ENCODE results near the gene AQP7. TPM values are rescaled to one million over a fixed set of nuclear protein-coding genes. Genes with fewer than 3 reads are reported as not detected.
"Not testable (repeated sequence)": the region's sequence is repeated elsewhere in the genome, so short reads cannot be mapped to it uniquely, and the experiment has no call there.

Gene AQP7
- total RNA-seq, 1 donor from 2014 or later, result 18.9 TPM

DNA sequence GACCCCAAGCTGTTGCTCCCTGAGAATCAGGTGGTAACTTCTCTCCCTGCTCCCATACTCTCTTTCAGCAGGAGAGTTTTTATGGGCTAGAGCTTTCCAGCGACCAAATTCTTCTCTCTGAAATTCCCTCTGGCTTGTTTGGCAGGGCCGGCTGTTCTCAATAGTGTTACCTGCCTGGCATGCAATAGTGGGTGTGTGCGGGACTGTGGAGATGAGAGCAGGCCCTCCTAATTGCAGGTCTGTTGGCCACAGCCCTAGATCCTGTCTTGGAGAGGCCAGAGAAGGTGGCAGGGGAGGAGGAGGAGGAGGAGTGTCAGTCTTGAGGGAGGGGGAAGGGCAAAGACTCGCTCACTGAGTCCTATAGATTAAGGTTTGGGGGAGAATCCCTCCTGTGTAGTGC is 29.5 kb downstream of the AQP7 start:
- Histone ChIP-seq H3K27me3 (no peaks in the 10 kb centered on the region), H3K9me3 (no peaks in the 10 kb centered on the region), H3K27ac (no peak overlapping the region), H3K4me1 (peaks cover 0 to 3% of the 10 kb centered on the region in 2 donors), H3K36me3 (peaks cover 33 to 38% of the 10 kb centered on the region in 2 donors), H3K4me3 (no peak overlapping the region)
- intact Hi-C loops (cut with DNase I), result no loop called here
- TF ChIP-seq, protein P1, sequence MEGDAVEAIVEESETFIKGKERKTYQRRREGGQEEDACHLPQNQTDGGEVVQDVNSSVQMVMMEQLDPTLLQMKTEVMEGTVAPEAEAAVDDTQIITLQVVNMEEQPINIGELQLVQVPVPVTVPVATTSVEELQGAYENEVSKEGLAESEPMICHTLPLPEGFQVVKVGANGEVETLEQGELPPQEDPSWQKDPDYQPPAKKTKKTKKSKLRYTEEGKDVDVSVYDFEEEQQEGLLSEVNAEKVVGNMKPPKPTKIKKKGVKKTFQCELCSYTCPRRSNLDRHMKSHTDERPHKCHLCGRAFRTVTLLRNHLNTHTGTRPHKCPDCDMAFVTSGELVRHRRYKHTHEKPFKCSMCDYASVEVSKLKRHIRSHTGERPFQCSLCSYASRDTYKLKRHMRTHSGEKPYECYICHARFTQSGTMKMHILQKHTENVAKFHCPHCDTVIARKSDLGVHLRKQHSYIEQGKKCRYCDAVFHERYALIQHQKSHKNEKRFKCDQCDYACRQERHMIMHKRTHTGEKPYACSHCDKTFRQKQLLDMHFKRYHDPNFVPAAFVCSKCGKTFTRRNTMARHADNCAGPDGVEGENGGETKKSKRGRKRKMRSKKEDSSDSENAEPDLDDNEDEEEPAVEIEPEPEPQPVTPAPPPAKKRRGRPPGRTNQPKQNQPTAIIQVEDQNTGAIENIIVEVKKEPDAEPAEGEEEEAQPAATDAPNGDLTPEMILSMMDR (IDR thresholded peaks at IDR 0.05), result no peak
- DNase-seq (ENCODE audit: low spot score in 2 of 2), result no peak

DNA sequence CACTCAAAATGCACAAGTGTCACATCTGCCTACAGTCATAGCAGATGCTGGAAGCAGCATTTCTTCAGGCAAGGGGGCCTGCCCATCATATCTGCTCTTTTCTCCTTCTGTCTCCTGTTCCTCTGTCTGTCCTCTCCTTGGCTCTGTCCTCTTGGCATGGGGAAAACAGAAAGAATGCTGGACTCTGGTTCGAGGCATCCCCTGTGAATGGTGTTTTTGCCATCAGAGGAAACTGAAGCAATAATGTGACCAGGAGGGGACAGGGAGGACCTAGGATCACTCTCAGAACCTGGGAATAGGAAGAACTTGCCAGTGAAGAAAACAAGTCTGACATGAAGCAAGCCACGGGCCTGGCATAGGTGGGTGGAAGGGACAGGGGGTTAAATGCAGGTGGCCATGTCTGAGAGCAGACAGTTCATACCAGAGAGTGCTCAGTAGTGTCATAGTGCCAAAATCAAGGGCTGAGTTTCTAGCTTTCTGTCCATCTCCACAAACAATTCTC is 35.3 kb downstream of the AQP7 start:
- no peak overlapping the region for H3K27ac ChIP-seq
- H3K4me3 ChIP-seq, result no peak overlapping the region
- intact Hi-C loops (cut with DNase I), result no loop called here
- TF ChIP-seq, protein P1 (IDR thresholded peaks at IDR 0.05), result no peak
- no peaks in the 10 kb centered on the region for H3K9me3 ChIP-seq
- H3K4me1 ChIP-seq, result no peaks in the 10 kb centered on the region
- peaks cover 63 to 77% of the 10 kb centered on the region in 2 donors for H3K36me3 ChIP-seq
- DNase-seq (ENCODE audit: low spot score in 2 of 2), result no peak
- H3K27me3 ChIP-seq, result no peaks in the 10 kb centered on the region

DNA sequence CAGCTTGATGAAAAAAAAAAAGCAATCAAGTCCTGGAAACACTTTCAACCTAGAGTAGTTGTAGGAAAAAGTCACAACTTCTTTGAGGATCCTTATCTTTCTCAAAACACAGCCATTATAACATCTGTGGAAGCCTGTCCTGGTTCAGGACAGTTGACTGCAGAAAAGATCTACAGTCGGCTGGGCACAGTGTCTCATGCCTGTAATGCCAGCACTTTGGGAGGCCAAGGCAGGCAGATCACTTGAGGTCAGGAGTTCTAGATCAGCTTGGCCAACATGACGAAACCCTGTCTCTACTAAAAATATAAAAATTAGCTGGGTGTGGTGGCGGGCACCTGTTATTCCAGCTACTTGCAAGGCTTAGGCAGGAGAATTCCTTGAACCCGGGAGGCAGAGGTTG is 37.6 kb downstream of the AQP7 start:
- H3K4me3 ChIP-seq; H3K27ac ChIP-seq; H3K27me3 ChIP-seq; H3K4me1 ChIP-seq; DNase-seq (ENCODE audit: low spot score in 2 of 2); intact Hi-C loops (cut with DNase I); H3K9me3 ChIP-seq: not testable (repeated sequence)
- H3K36me3 ChIP-seq, result peaks cover 51 to 62% of the 10 kb centered on the region in 2 donors

DNA sequence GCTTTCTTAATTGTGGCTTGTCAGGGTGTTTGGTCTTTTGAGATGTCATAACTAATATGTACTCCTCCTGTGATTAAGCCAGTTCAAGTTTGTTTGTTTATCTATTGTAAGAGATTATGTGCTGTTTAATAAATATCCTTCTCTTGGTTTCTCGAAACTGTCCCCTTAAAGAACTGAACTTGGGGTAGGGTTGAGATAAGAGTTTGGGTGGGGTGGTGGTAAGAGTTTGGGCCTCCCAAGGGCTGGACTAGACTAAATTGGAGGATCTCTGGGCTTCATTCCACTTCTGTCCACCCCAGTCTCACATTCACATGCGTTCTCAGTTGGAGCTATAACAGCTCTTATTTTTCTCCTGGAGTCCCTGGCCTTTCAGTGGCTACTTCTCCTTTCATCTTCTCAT is 38.2 kb downstream of the AQP7 start:
- no peak overlapping the region for H3K27ac ChIP-seq
- no peaks in the 10 kb centered on the region for H3K27me3 ChIP-seq
- H3K4me3 ChIP-seq, result no peak overlapping the region
- no peaks in the 10 kb centered on the region for H3K4me1 ChIP-seq
- peaks cover 49 to 56% of the 10 kb centered on the region in 2 donors for H3K36me3 ChIP-seq
- TF ChIP-seq, protein P1 (IDR thresholded peaks at IDR 0.05), result no peak
- H3K9me3 ChIP-seq, result no peaks in the 10 kb centered on the region
- no peak for DNase-seq (ENCODE audit: low spot score in 2 of 2)
- intact Hi-C loops (cut with DNase I), result no loop called here

DNA sequence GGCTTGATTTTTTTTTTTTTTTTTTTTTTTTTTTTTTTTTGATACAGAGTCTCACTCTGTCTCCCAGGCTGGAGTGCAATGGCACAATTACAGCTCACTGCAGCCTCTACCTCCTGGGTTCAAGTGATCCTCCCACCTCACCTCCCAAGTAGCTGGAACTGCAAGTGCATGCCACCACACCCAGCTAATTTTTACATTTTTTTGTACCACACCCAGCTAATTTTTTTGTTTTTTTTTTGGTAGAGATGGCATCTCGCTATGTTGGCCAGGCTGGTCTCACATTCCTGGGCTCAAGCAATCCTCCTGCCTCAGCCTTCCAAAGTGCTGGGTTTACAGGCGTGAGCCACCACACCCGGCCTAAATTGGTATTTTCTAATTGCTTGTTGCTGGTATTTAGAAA is 43.7 kb downstream of the AQP7 start:
- H3K4me3 ChIP-seq; H3K27me3 ChIP-seq; H3K4me1 ChIP-seq; H3K27ac ChIP-seq; DNase-seq (ENCODE audit: low spot score in 2 of 2); H3K9me3 ChIP-seq; intact Hi-C loops (cut with DNase I): not testable (repeated sequence)
- peaks cover 2 to 24% of the 10 kb centered on the region in 2 donors for H3K36me3 ChIP-seq

DNA sequence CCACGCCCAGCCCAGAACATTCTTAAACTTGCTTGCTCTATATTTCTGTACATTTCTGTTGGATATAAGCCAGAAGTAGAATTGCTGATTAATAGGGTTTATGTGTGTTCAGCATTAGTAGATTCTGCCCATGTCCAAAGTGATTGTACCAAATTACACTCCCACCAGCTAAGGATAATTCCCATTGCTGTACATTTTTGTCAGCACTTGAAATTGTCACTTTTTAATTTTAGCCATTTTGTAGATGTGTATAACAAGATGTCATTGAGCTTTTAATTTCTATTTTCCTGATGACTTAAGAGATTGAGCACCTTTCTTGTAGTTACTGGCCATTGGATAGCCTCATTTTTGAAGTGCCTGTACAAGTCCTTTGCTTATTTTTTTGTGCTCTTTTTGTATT is 46.4 kb downstream of the AQP7 start:
- Histone ChIP-seq H3K36me3 (peaks cover 8 to 23% of the 10 kb centered on the region in 2 donors), H3K9me3 (no peaks in the 10 kb centered on the region), H3K27ac (no peak overlapping the region), H3K4me1 (peaks cover 0 to 2% of the 10 kb centered on the region in 2 donors), H3K27me3 (no peaks in the 10 kb centered on the region), H3K4me3 (no peak overlapping the region)
- TF ChIP-seq, protein P1 (IDR thresholded peaks at IDR 0.05), result no peak
- intact Hi-C loops (cut with DNase I), result no loop called here
- DNase-seq (ENCODE audit: low spot score in 2 of 2), result no peak

DNA sequence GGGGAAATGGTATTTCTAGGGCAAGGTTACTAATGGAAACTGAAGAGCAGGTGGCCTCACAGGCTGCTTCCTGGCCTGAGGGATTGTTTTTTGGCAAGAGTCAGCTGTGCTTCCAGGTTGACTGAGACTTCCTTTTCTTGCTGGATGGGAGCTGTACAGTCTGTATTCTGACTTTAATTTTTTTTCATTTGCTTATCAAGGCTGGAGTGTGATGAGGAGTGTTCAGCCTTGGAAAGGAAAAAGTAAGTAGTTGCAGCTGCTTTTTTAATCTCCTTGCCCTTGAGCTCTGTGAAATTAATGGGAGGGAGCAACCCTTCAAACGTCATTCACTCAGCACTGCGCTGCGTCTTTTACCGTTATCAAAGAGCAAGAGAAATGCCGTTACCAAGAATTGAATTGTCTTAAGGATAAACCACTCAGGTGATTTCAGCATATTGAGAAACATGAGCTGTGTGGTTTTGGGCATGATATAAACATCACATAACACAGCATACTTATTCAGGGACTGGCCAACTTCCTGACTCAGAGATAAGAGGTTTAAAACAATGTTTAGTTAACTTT is 47.6 kb downstream of the AQP7 start:
- Histone ChIP-seq H3K4me1 (peaks cover 0 to 6% of the 10 kb centered on the region in 2 donors), H3K9me3 (no peaks in the 10 kb centered on the region), H3K27me3 (no peaks in the 10 kb centered on the region), H3K36me3 (peaks cover 9 to 23% of the 10 kb centered on the region in 2 donors), H3K27ac (peak overlapping the region; percentile 27 to 56), H3K4me3 (no peak overlapping the region)
- intact Hi-C loops (cut with DNase I), result no loop called here
- no peak for DNase-seq (ENCODE audit: low spot score in 2 of 2)
- TF ChIP-seq, protein P1 (IDR thresholded peaks at IDR 0.05), result no peak
